Measurements from ENCODE around the gene GAREM2.

- no peak for TF ChIP-seq CTCF (IDR thresholded peaks at IDR 0.05; ENCODE audit: low read depth, low read length)
- TF ChIP-seq MYC (IDR thresholded peaks at IDR 0.05; ENCODE audit: low read depth, low read length), result no peak
- TF ChIP-seq POLR2A (IDR thresholded peaks at IDR 0.05; ENCODE audit: extremely low read depth, insufficient read length), result no peak
These were observed 10.2 kb downstream of the GAREM2 start for GRCh38 chr2:26182887-26183630.

Measured in NB4 (cell line).